ENCODE results near the gene PTPRN2. TPM values are rescaled to one million over a fixed set of nuclear protein-coding genes. Genes with fewer than 3 reads are reported as not detected.
"Not testable (repeated sequence)": the region's sequence is repeated elsewhere in the genome, so short reads cannot be mapped to it uniquely, and the experiment has no call there.

PTPRN2 gene
- total RNA-seq, 1 experiment from 2014 or later: 1.1 TPM

GRCh38 chr7:158353606-158354570 lies 233.7 kb downstream of the PTPRN2 start:
- BruUV-seq (replicated peaks): no TSS peak
- intact Hi-C loops (cut with micrococcal nuclease; ENCODE audit: unreplicated experiment): loop anchor here (2.0 kb wide), 1 partner anchor 299 kb away; no protein-coding TSS in a partner anchor
- POLR2A ChIA-PET: no interaction called here

GRCh38 chr7:158351899-158352729 lies 235.5 kb downstream of the PTPRN2 start:
- H3K27me3 ChIP-seq (ENCODE audit: control insufficient read depth, insufficient read depth, low read length): peaks cover 10% of the 10 kb centered on the region
- ATAC-seq; in situ Hi-C loops (cut with HindIII; ENCODE audit: low pct_unique_long_range_greater_than_20kb, low sequenced_read_pairs); H3K4me1 ChIP-seq (ENCODE audit: control insufficient read depth, insufficient read depth, low read length); H3K27ac ChIP-seq (ENCODE audit: low read length); CTCF ChIA-PET; BruUV-seq (replicated peaks); H3K36me3 ChIP-seq (ENCODE audit: control insufficient read depth, insufficient read depth, low read length); DNase-seq (ENCODE audit: low read depth, low spot score); H3K9me3 ChIP-seq (ENCODE audit: control insufficient read depth, insufficient read depth, low read depth, low read length); H3K4me3 ChIP-seq (ENCODE audit: low read depth in 2 of 2, low read length in 2 of 2); intact Hi-C loops (cut with micrococcal nuclease; ENCODE audit: unreplicated experiment): not testable (repeated sequence)
- POLR2A ChIA-PET: interaction anchor here (0.6 kb wide), 1 partner anchor 679 kb away, joined by 3 read pairs; no protein-coding TSS in a partner anchor

More at GRCh38 chr7:158353606-158354570, 233.7 kb downstream of the PTPRN2 start:
- TF ChIP-seq REST (IDR thresholded peaks at IDR 0.05; ENCODE audit: insufficient read depth in 1 of 2, low read depth in 2 of 2, low read length in 1 of 2): no peak
- TF ChIP-seq TCF7L2 (IDR thresholded peaks at IDR 0.05; ENCODE audit: low read depth, low read length): no peak
- peak; percentile 87 for TF ChIP-seq CTCF (IDR thresholded peaks at IDR 0.05)
- no peak for TF ChIP-seq POLR2AphosphoS5 (IDR thresholded peaks at IDR 0.05; ENCODE audit: low read depth, low read length)
- in situ Hi-C loops (cut with HindIII; ENCODE audit: low pct_unique_long_range_greater_than_20kb, low sequenced_read_pairs): no loop called here
- CTCF ChIA-PET: interaction anchor here (0.5 to 1.3 kb wide), 4 partner anchors 48 to 879 kb away, joined by 3 to 5 read pairs (median 4); no protein-coding TSS in a partner anchor
- H3K4me3 ChIP-seq (ENCODE audit: low read depth in 2 of 2, low read length in 2 of 2): no peak overlapping the region
- DNase-seq (ENCODE audit: low read depth, low spot score) (peak; percentile 38), ATAC-seq (peak; percentile 72)
- no peaks in the 10 kb centered on the region for H3K4me1 ChIP-seq (ENCODE audit: control insufficient read depth, insufficient read depth, low read length)
- H3K27ac ChIP-seq (ENCODE audit: low read length): no peak overlapping the region
- H3K9me3 ChIP-seq (ENCODE audit: control insufficient read depth, insufficient read depth, low read depth, low read length): no peaks in the 10 kb centered on the region
- peaks cover 10% of the 10 kb centered on the region for H3K27me3 ChIP-seq (ENCODE audit: control insufficient read depth, insufficient read depth, low read length)
- H3K36me3 ChIP-seq (ENCODE audit: control insufficient read depth, insufficient read depth, low read length): no peaks in the 10 kb centered on the region
